Liver (tissue), 9 donors: ENCODE measurements around the gene RNU7-1. TPM values are rescaled to one million over a fixed set of nuclear protein-coding genes. Genes with fewer than 3 reads are reported as not detected.
A peak's percentile ranks its signal among the peaks of the same experiment; 100 is the strongest.

Experiments used
- DNase-seq: peaks from one replicate; pipeline ENCODE4 v3.0.0-alpha.2; 2017; ENCODE audit warnings: low spot score
- H3K27ac ChIP-seq, 2 donors: one replicate each; pipeline ENCODE4 v1.7.0; 2013; ENCODE audit warnings: inconsistent platforms in 2 of 2, low read length in 2 of 2, control low read depth in 1 of 2, low read depth in 1 of 2, mild to moderate bottlenecking in 1 of 2
- H3K27me3 ChIP-seq, 4 donors: one replicate each; pipeline versions ENCODE4 v1.6.1 to v1.7.0; 2013; ENCODE audit warnings: low read length in 3 of 4, inconsistent platforms in 1 of 4, mild to moderate bottlenecking in 1 of 4, moderate library complexity in 1 of 4; ENCODE audit not compliant: control insufficient read depth in 4 of 4, insufficient read depth in 4 of 4
- H3K36me3 ChIP-seq, 4 donors: one replicate each; pipeline versions ENCODE4 v1.6.1 to v1.7.0; 2013; ENCODE audit warnings: low read length in 3 of 4, mild to moderate bottlenecking in 3 of 4, low read depth in 1 of 4, moderate library complexity in 1 of 4; ENCODE audit not compliant: control insufficient read depth in 4 of 4, insufficient read depth in 3 of 4
- H3K4me1 ChIP-seq, 4 donors: one replicate each; pipeline versions ENCODE4 v1.6.1 to v1.7.0; 2013; ENCODE audit warnings: low read length in 3 of 4, mild to moderate bottlenecking in 3 of 4, moderate library complexity in 1 of 4; ENCODE audit not compliant: control insufficient read depth in 4 of 4, insufficient read depth in 4 of 4
- H3K4me3 ChIP-seq, 3 donors: one replicate each; pipeline versions ENCODE4 v1.6.1 to v1.7.0; 2013; ENCODE audit warnings: low read length in 3 of 3, control low read depth in 1 of 3, low read depth in 1 of 3, mild to moderate bottlenecking in 1 of 3
- H3K9ac ChIP-seq, 2 donors: one replicate each; pipeline ENCODE4 v1.7.0; 2013; ENCODE audit warnings: low read length in 2 of 2, mild to moderate bottlenecking in 2 of 2, moderate library complexity in 2 of 2, control low read depth in 1 of 2, low read depth in 1 of 2
- H3K9me3 ChIP-seq, 4 donors: one replicate each; pipeline versions ENCODE4 v1.6.1 to v1.7.0; 2013; ENCODE audit warnings: low read length in 3 of 4; ENCODE audit not compliant: control insufficient read depth in 4 of 4
- CTCF ChIP-seq: fragments of 150-350 bp; IDR thresholded peaks from 2 replicates; pipeline ENCODE4 v1.5.1; 2017; ENCODE audit warnings: improper control_type of control experiment, low read depth, low read length; ENCODE audit not compliant: missing input control
- EGR1 ChIP-seq, 2 donors: IDR thresholded peaks; 2 replicates each; pipeline ENCODE4 v1.6.1; 2016 to 2018; ENCODE audit warnings: antibody characterized with exemption in 2 of 2, low read depth in 2 of 2
- FOXA1 ChIP-seq: IDR thresholded peaks from 2 replicates; pipeline ENCODE4 v1.6.1; 2016; ENCODE audit warnings: antibody characterized with exemption
- FOXA2 ChIP-seq: IDR thresholded peaks from 2 replicates; pipeline ENCODE4 v1.6.1; 2016; ENCODE audit warnings: antibody characterized with exemption
- GABPA ChIP-seq, 2 donors: IDR thresholded peaks in 1 of 2; conservative IDR thresholded peaks in 1 of 2; 2 replicates each; pipeline ENCODE4 v1.6.1; 2016; ENCODE audit warnings: antibody characterized with exemption in 2 of 2, mild to moderate bottlenecking in 1 of 2, moderate library complexity in 1 of 2
- HNF4A ChIP-seq, 2 donors: conservative IDR thresholded peaks; 2 replicates each; pipeline ENCODE4 v1.6.1; 2016; ENCODE audit warnings: antibody characterized with exemption in 2 of 2, mild to moderate bottlenecking in 2 of 2
- HNF4G ChIP-seq: IDR thresholded peaks from 2 replicates; pipeline ENCODE4 v1.6.1; 2016; ENCODE audit warnings: antibody characterized with exemption
- JUND ChIP-seq, 2 donors: IDR thresholded peaks; 2 replicates each; pipeline ENCODE4 v1.6.1; 2016; ENCODE audit warnings: antibody characterized with exemption in 2 of 2
- NR2F2 ChIP-seq: IDR thresholded peaks from 2 replicates; pipeline ENCODE4 v1.6.1; 2016; ENCODE audit warnings: antibody characterized with exemption
- RAD21 ChIP-seq, 2 donors: IDR thresholded peaks; 2 replicates each; pipeline ENCODE4 v1.6.1; 2016; ENCODE audit warnings: antibody characterized with exemption in 2 of 2, mild to moderate bottlenecking in 2 of 2
- REST ChIP-seq: IDR thresholded peaks from 2 replicates; pipeline ENCODE4 v1.6.1; 2016; ENCODE audit warnings: antibody characterized with exemption, mild to moderate bottlenecking
- RXRA ChIP-seq, 2 donors: IDR thresholded peaks; 2 replicates each; pipeline ENCODE4 v1.6.1; 2017 to 2018; ENCODE audit warnings: antibody characterized with exemption in 2 of 2, mild to moderate bottlenecking in 1 of 2
- SP1 ChIP-seq: IDR thresholded peaks from 2 replicates; pipeline ENCODE4 v1.6.1; 2018; ENCODE audit warnings: antibody characterized with exemption, mild to moderate bottlenecking
- TAF1 ChIP-seq: conservative IDR thresholded peaks from 2 replicates; pipeline ENCODE4 v1.6.1; 2016; ENCODE audit warnings: antibody characterized with exemption, mild to moderate bottlenecking
- ZBTB33 ChIP-seq: IDR thresholded peaks from 2 replicates; pipeline ENCODE4 v1.6.1; 2016; ENCODE audit warnings: antibody characterized with exemption
- WGBS: extraction: QIAGEN DNeasy Blood & Tissue Kit; methylation state at CpG from one replicate; pipeline ENCODE4 v1.1.7; 2013; 5-methylcytosine and 5-hydroxymethylcytosine counted together
- polyA plus RNA-seq, 2 donors: library from polyadenylated mRNA; stranded (reverse) in 1 of 2; unstranded in 1 of 2; fragments of 200-250 nt in 1 of 2; fragments of >200 nt in 1 of 2; fragmentation: Nextera tagmentation in 1 of 2; extraction: Ambion mirVana in 1 of 2; gene quantifications; one replicate each; pipeline versions ENCODE4 v1.2.1 to v1.2.3, GENCODE V29; 2013 to 2015
- total RNA-seq, 2 donors: library from RNA; depleted of rRNA; stranded (reverse); fragments of >200 nt; gene quantifications; one replicate each; pipeline ENCODE4 v1.2.3, GENCODE V29; 2014
- donor health status: healthy.
- donor health status: healthy.
- donor health status: healthy.
- donor health status: healthy.
- donor health status: healthy.

The RNU7-1 gene
- total and polyA plus RNA-seq, 4 donors: not detected

GRCh38 chr12:6956021-6956727 is 12.6 kb downstream of the RNU7-1 start:
- DNase-seq: no peak
- Histone ChIP-seq H3K9ac (no peak overlapping the region), H3K36me3 (peaks cover 0 to 3% (median 2%) of the 10 kb centered on the region in 4 donors), H3K27me3 (no peaks in the 10 kb centered on the region), H3K27ac (no peak overlapping the region), H3K9me3 (no peaks in the 10 kb centered on the region), H3K4me3 (no peak overlapping the region), H3K4me1 (peaks cover 0 to 19% (median 7%) of the 10 kb centered on the region in 4 donors)
- no peak for TF ChIP-seq GABPA (IDR thresholded peaks at IDR 0.05 in 1 of 2, conservative IDR thresholded peaks at IDR 0.05 in 1 of 2)
- TF ChIP-seq ZBTB33: no peak
- 82% methylated on average over 28 of the region's 28 CpGs for WGBS

- Histone ChIP-seq H3K27ac (no peak overlapping the region), H3K4me3 (no peak overlapping the region), H3K4me1 (peaks cover 0 to 29% (median 14%) of the 10 kb centered on the region in 4 donors), H3K27me3 (no peaks in the 10 kb centered on the region), H3K36me3 (peaks cover 0 to 3% (median 2%) of the 10 kb centered on the region in 4 donors), H3K9ac (no peak overlapping the region), H3K9me3 (no peaks in the 10 kb centered on the region)
- no peak for DNase-seq
- WGBS: 86% methylated on average over 20 of the region's 20 CpGs
- TF ChIP-seq SP1 (no peak), EGR1 (IDR thresholded peaks at IDR 0.05; ENCODE audit: low read depth in 2 of 2) (no peak), JUND (IDR thresholded peaks at IDR 0.05) (no peak)
Observed at GRCh38 chr12:6957151-6957701, 13.6 kb downstream of the RNU7-1 start.

GRCh38 chr12:6957741-6958608 is 14.4 kb downstream of the RNU7-1 start:
- Histone ChIP-seq H3K4me1 (peaks cover 0 to 36% (median 14%) of the 10 kb centered on the region in 4 donors), H3K9ac (no peak overlapping the region), H3K36me3 (peaks cover 0 to 3% (median 2%) of the 10 kb centered on the region in 4 donors), H3K27ac (peak overlapping the region; percentile 4 to 56), H3K9me3 (no peaks in the 10 kb centered on the region), H3K4me3 (no peak overlapping the region), H3K27me3 (no peaks in the 10 kb centered on the region)
- DNase-seq: no peak
- WGBS: 88% methylated on average over 28 of the region's 28 CpGs
- TF ChIP-seq CTCF (no peak), HNF4A (conservative IDR thresholded peaks at IDR 0.05) (no peak), TAF1 (no peak), JUND (IDR thresholded peaks at IDR 0.05) (no peak), NR2F2 (no peak), HNF4G (no peak), REST (no peak), SP1 (no peak), FOXA2 (no peak), RAD21 (IDR thresholded peaks at IDR 0.05) (no peak), FOXA1 (no peak), ZBTB33 (no peak), EGR1 (IDR thresholded peaks at IDR 0.05; ENCODE audit: low read depth in 2 of 2) (no peak), RXRA (IDR thresholded peaks at IDR 0.05) (no peak)
